Astrocyte (in vitro differentiated cells and primary cell): ENCODE measurements around the gene IL1R1. TPM values are rescaled to one million over a fixed set of nuclear protein-coding genes. Genes with fewer than 3 reads are reported as not detected.

Source experiments
- DNase-seq: peaks from one replicate; pipeline ENCODE4 v3.0.0-alpha.2; 2010; ENCODE audit warnings: low read depth
- FAIRE-seq: peaks from 2 replicates; lab custom pipeline; 2011; peaks lifted over from hg19 to GRCh38; lab: Jason Lieb, UNC
- H2AFZ ChIP-seq: 2 replicates; pipeline ENCODE4 v1.6.0; 2012; ENCODE audit warnings: low read depth, low read length, inconsistent platforms
- H3K27ac ChIP-seq: 2 replicates; pipeline ENCODE4 v1.5.1; 2011; ENCODE audit warnings: low read depth, low read length, inconsistent platforms
- H3K27me3 ChIP-seq: 2 replicates; pipeline ENCODE4 v1.6.0; 2011; ENCODE audit warnings: low read length, inconsistent platforms; ENCODE audit not compliant: insufficient read depth
- H3K36me3 ChIP-seq: 2 replicates; pipeline ENCODE4 v1.5.1; 2011; ENCODE audit warnings: low read length, inconsistent platforms; ENCODE audit not compliant: insufficient read depth
- H3K4me1 ChIP-seq: 2 replicates; pipeline ENCODE4 v1.5.1; 2011; ENCODE audit warnings: low read length, inconsistent platforms; ENCODE audit not compliant: insufficient read depth
- H3K4me2 ChIP-seq: 2 replicates; pipeline ENCODE4 v1.6.0; 2012; ENCODE audit warnings: low read length, inconsistent platforms
- H3K4me3 ChIP-seq: 2 replicates; pipeline ENCODE4 v1.5.1; 2011; ENCODE audit warnings: low read depth, mild to moderate bottlenecking, low read length, inconsistent platforms; ENCODE audit not compliant: insufficient read depth
- H3K79me2 ChIP-seq: 2 replicates; pipeline ENCODE4 v1.6.0; 2012; ENCODE audit warnings: mild to moderate bottlenecking, low read length, inconsistent platforms; ENCODE audit not compliant: insufficient read depth
- H3K9ac ChIP-seq: 2 replicates; pipeline ENCODE4 v1.6.0; 2012; ENCODE audit warnings: mild to moderate bottlenecking, low read length, inconsistent platforms
- H3K9me3 ChIP-seq: 2 replicates; pipeline ENCODE4 v1.5.1; 2012; ENCODE audit warnings: low read depth, mild to moderate bottlenecking, low read length, inconsistent platforms; ENCODE audit not compliant: insufficient read depth
- H4K20me1 ChIP-seq: 2 replicates; pipeline ENCODE4 v1.6.0; 2012; ENCODE audit warnings: low read length, inconsistent platforms; ENCODE audit not compliant: insufficient read depth
- H3K27ac Mint-ChIP-seq: one replicate; pipeline ENCODE4 v1.8.0; 2021; ENCODE audit warnings: mild to moderate bottlenecking, mixed read lengths; ENCODE audit not compliant: unreplicated experiment
- H3K27me3 Mint-ChIP-seq: one replicate; pipeline ENCODE4 v1.8.0; 2021; ENCODE audit warnings: low read depth, mixed read lengths; ENCODE audit not compliant: unreplicated experiment
- H3K36me3 Mint-ChIP-seq: one replicate; pipeline ENCODE4 v1.8.0; 2021; ENCODE audit warnings: low read depth, mixed read lengths; ENCODE audit not compliant: unreplicated experiment
- H3K4me1 Mint-ChIP-seq: one replicate; pipeline ENCODE4 v1.8.0; 2021; ENCODE audit warnings: low read depth, mixed read lengths; ENCODE audit not compliant: unreplicated experiment
- H3K4me3 Mint-ChIP-seq: one replicate; pipeline ENCODE4 v1.8.0; 2021; ENCODE audit warnings: mild to moderate bottlenecking, moderate library complexity, mixed read lengths; ENCODE audit not compliant: unreplicated experiment
- H3K9me3 Mint-ChIP-seq: one replicate; pipeline ENCODE4 v1.8.0; 2021; ENCODE audit warnings: mild to moderate bottlenecking, mixed read lengths; ENCODE audit not compliant: unreplicated experiment
- CTCF ChIP-seq: IDR thresholded peaks from 2 replicates; pipeline ENCODE4 v1.5.1; 2011; ENCODE audit warnings: low read depth, mild to moderate bottlenecking, inconsistent platforms, low read length, moderate library complexity; ENCODE audit not compliant: insufficient read depth
- EZH2 ChIP-seq: IDR thresholded peaks from 2 replicates; pipeline ENCODE4 v1.6.1; 2012; ENCODE audit warnings: mild to moderate bottlenecking, low read length, inconsistent platforms; ENCODE audit not compliant: insufficient read depth
- total RNA-seq: library from RNA; stranded (reverse); gene quantifications from 2 replicates; pipeline ENCODE4 v1.2.1, GENCODE V29; 2021

Gene IL1R1
- total RNA-seq, 1 donor from 2014 or later = 7.5 TPM

- Mint-ChIP-seq H3K27me3 (no peaks in the 10 kb centered on the region), H3K36me3 (no peaks in the 10 kb centered on the region), H3K4me1 (peaks cover 30% of the 10 kb centered on the region), H3K27ac (no peak overlapping the region), H3K4me3 (no peak overlapping the region), H3K9me3 (peaks cover 3% of the 10 kb centered on the region)
- TF ChIP-seq EZH2 (no peak), CTCF (no peak)
- no peak overlapping the region for H3K4me2 ChIP-seq
- DNase-seq (no peak), FAIRE-seq (no peak)
- no peaks in the 10 kb centered on the region for H3K9me3 ChIP-seq
- no peaks in the 10 kb centered on the region for H3K79me2 ChIP-seq
- H3K4me3 ChIP-seq = no peak overlapping the region
- no peaks in the 10 kb centered on the region for H3K27me3 ChIP-seq
- H2AFZ ChIP-seq = no peak overlapping the region
- no peak overlapping the region for H3K9ac ChIP-seq
- no peaks in the 10 kb centered on the region for H4K20me1 ChIP-seq
- H3K4me1 ChIP-seq = peaks cover 27% of the 10 kb centered on the region
- H3K36me3 ChIP-seq = no peaks in the 10 kb centered on the region
- H3K27ac ChIP-seq = no peak overlapping the region
These were observed 23.3 kb upstream of the IL1R1 start for GRCh38 chr2:102119255-102119654.

- Histone ChIP-seq H4K20me1 (no peaks in the 10 kb centered on the region), H3K9ac (no peak overlapping the region), H3K79me2 (no peaks in the 10 kb centered on the region), H3K27ac (no peak overlapping the region), H3K36me3 (no peaks in the 10 kb centered on the region), H3K27me3 (no peaks in the 10 kb centered on the region), H3K4me3 (no peak overlapping the region), H3K4me1 (peaks cover 19% of the 10 kb centered on the region), H2AFZ (no peak overlapping the region), H3K9me3 (no peaks in the 10 kb centered on the region), H3K4me2 (no peak overlapping the region)
- DNase-seq = no peak
- Mint-ChIP-seq H3K27me3 (no peaks in the 10 kb centered on the region), H3K4me1 (peaks cover 21% of the 10 kb centered on the region), H3K36me3 (no peaks in the 10 kb centered on the region), H3K9me3 (peaks cover 3% of the 10 kb centered on the region), H3K4me3 (no peak overlapping the region), H3K27ac (no peak overlapping the region)
- TF ChIP-seq EZH2 (no peak), CTCF (no peak)
- no peak for FAIRE-seq
These were observed 22.3 kb upstream of the IL1R1 start for GRCh38 chr2:102120261-102120660.

GRCh38 chr2:102120701-102121159 lies 21.8 kb upstream of the IL1R1 start:
- no peak overlapping the region for H3K4me2 ChIP-seq
- no peak for TF ChIP-seq CTCF
- TF ChIP-seq EZH2 = no peak

More at GRCh38 chr2:102120701-102121159, 21.8 kb upstream of the IL1R1 start:
- no peak overlapping the region for H3K27ac Mint-ChIP-seq
- H3K36me3 ChIP-seq = no peaks in the 10 kb centered on the region
- peaks cover 15% of the 10 kb centered on the region for H3K4me1 ChIP-seq
- H3K36me3 Mint-ChIP-seq = no peaks in the 10 kb centered on the region
- peaks cover 3% of the 10 kb centered on the region for H3K9me3 Mint-ChIP-seq
- FAIRE-seq (no peak), DNase-seq (no peak)
- no peak overlapping the region for H3K4me3 ChIP-seq
- H3K27me3 ChIP-seq = no peaks in the 10 kb centered on the region
- H3K79me2 ChIP-seq = no peaks in the 10 kb centered on the region
- H3K9ac ChIP-seq = no peak overlapping the region
- H3K9me3 ChIP-seq = no peaks in the 10 kb centered on the region
- H2AFZ ChIP-seq = no peak overlapping the region
- no peaks in the 10 kb centered on the region for H4K20me1 ChIP-seq
- no peak overlapping the region for H3K4me3 Mint-ChIP-seq
- H3K27ac ChIP-seq = no peak overlapping the region
- peaks cover 21% of the 10 kb centered on the region for H3K4me1 Mint-ChIP-seq
- H3K27me3 Mint-ChIP-seq = no peaks in the 10 kb centered on the region
